OCI-LY7 (cell line): Measurements from ENCODE around the gene CLP1. TPM values are rescaled to one million over a fixed set of nuclear protein-coding genes. Genes with fewer than 3 reads are reported as not detected.

Experiments
- BruUV-seq: library from RNA; stranded (reverse); fragments of 400-500 nt; replicated peaks from 2 replicates; lab custom pipeline; 2021; lab: Mats Ljungman, UMichigan
- CTCF ChIA-PET: fragments of 300-600 bp; sonication (Branson Sonifier 250); formaldehyde crosslinking; loops from one replicate; lab custom pipeline; 2022; ENCODE audit warnings: antibody characterized with exemption; ENCODE audit not compliant: unreplicated experiment; lab: Charles Lee
- POLR2A ChIA-PET: fragments of 300-600 bp; sonication (Branson Sonifier 250); formaldehyde crosslinking; loops from one replicate; lab custom pipeline; 2022; ENCODE audit warnings: antibody characterized with exemption; lab: Charles Lee
- DNase-seq: peaks from one replicate; pipeline ENCODE4 v3.0.0-alpha.2; 2015; ENCODE audit warnings: low spot score
- H2AFZ ChIP-seq: fragments of 200-600 bp; sonication (generic), shearing (Covaris generic); 2 replicates; pipeline ENCODE4 v1.6.1; 2014; ENCODE audit warnings: mild to moderate bottlenecking, antibody characterized with exemption, low read length, moderate library complexity
- H3K27ac ChIP-seq: fragments of 200-600 bp; sonication (generic); 2 replicates; pipeline ENCODE4 v1.5.1; 2014; ENCODE audit warnings: mixed run types, low read depth, mild to moderate bottlenecking, moderate library complexity, low read length, inconsistent platforms; ENCODE audit not compliant: poor library complexity, severe bottlenecking
- H3K36me3 ChIP-seq: fragments of 200-600 bp; sonication (generic); 2 replicates; pipeline ENCODE4 v1.6.1; 2014; ENCODE audit warnings: mild to moderate bottlenecking, antibody characterized with exemption, low read length, moderate library complexity, mixed read lengths; ENCODE audit not compliant: insufficient read depth
- H3K4me1 ChIP-seq: fragments of 200-600 bp; sonication (generic); 2 replicates; pipeline ENCODE4 v1.5.1; 2014; ENCODE audit warnings: mild to moderate bottlenecking, low read length; ENCODE audit not compliant: insufficient read depth, poor library complexity, severe bottlenecking
- H3K4me2 ChIP-seq: fragments of 200-600 bp; sonication (generic); 2 replicates; pipeline ENCODE4 v1.6.1; 2014; ENCODE audit warnings: mild to moderate bottlenecking, low read length
- H3K4me3 ChIP-seq: fragments of 200-600 bp; sonication (generic); 2 replicates; pipeline ENCODE4 v1.5.1; 2014; ENCODE audit warnings: mild to moderate bottlenecking, low read depth, low read length; ENCODE audit not compliant: poor library complexity, severe bottlenecking
- H3K79me2 ChIP-seq: fragments of 200-600 bp; sonication (generic); 2 replicates; pipeline ENCODE4 v1.6.1; 2016; ENCODE audit warnings: low read depth, mild to moderate bottlenecking, low read length, moderate library complexity, mixed read lengths; ENCODE audit not compliant: insufficient read depth
- H3K9me2 ChIP-seq: fragments of 200-600 bp; sonication (generic); 2 replicates; pipeline ENCODE4 v1.6.1; 2016; ENCODE audit warnings: mild to moderate bottlenecking, low read length, mixed read lengths; ENCODE audit not compliant: insufficient read depth
- H3K9me3 ChIP-seq: fragments of 200-600 bp; sonication (generic); 2 replicates; pipeline ENCODE4 v1.6.1; 2014; ENCODE audit warnings: mild to moderate bottlenecking, mixed run types, low read length, mixed read lengths
- H4K20me1 ChIP-seq: fragments of 200-600 bp; sonication (generic); 2 replicates; pipeline ENCODE4 v1.6.1; 2014; ENCODE audit warnings: mild to moderate bottlenecking, antibody characterized with exemption, low read length, moderate library complexity, mixed read lengths; ENCODE audit not compliant: insufficient read depth
- CTCF ChIP-seq: fragments of 200-600 bp; sonication (generic); conservative IDR thresholded peaks from 2 replicates; pipeline ENCODE4 v1.5.1; 2014; ENCODE audit warnings: mild to moderate bottlenecking, antibody characterized with exemption, low read length, moderate library complexity, mixed read lengths
- EZH2phosphoT487 ChIP-seq: fragments of 200-600 bp; sonication (generic); IDR thresholded peaks from 2 replicates; pipeline ENCODE4 v1.6.1; 2018; ENCODE audit warnings: low read depth, borderline replicate concordance, mild to moderate bottlenecking, mixed run types, antibody characterized with exemption, low read length, moderate library complexity, mixed read lengths
- intact Hi-C: fragments of 100-400 bp; cut with micrococcal nuclease; formaldehyde crosslinking; loops from one replicate; pipeline ENCODE4 v1.10.0; 2022; ENCODE audit not compliant: unreplicated experiment
- total RNA-seq, 2 experiments: library from RNA; depleted of rRNA in 1 of 2; stranded (reverse); fragments of >200 nt in 1 of 2; shearing (Covaris generic) in 1 of 2; gene quantifications; 2 replicates each; pipeline ENCODE4 v1.2.3, GENCODE V29; 2014 to 2022

CLP1 gene
- total RNA-seq, 2 experiments from 2014 or later = 18.5 to 20.8 TPM

- no peaks in the 10 kb centered on the region for H4K20me1 ChIP-seq
- H3K9me2 ChIP-seq = no peaks in the 10 kb centered on the region
- H3K27ac ChIP-seq = no peak overlapping the region
- no peaks in the 10 kb centered on the region for H3K36me3 ChIP-seq
- CTCF ChIA-PET = interaction anchor here (0.5 to 2.4 kb wide), 10 partner anchors 21 to 316 kb away, joined by 3 to 19 read pairs (median 6); partner anchors contain the start of genes TNKS1BP1, UBE2L6 and ZDHHC5
- H3K79me2 ChIP-seq = no peaks in the 10 kb centered on the region
- no peaks in the 10 kb centered on the region for H3K9me3 ChIP-seq
- peak overlapping the region; percentile 56 for H3K4me2 ChIP-seq
- peaks cover 36% of the 10 kb centered on the region for H3K4me1 ChIP-seq
- H3K4me3 ChIP-seq = no peak overlapping the region
- peak; percentile 69 for DNase-seq
- POLR2A ChIA-PET = interaction anchor here (0.6 to 2.6 kb wide), 7 partner anchors 11 to 466 kb away, joined by 4 to 12 read pairs (median 6); partner anchors contain the start of gene UBE2L6
- intact Hi-C loops = loop anchor here (1.0 to 5.0 kb wide), 5 partner anchors 73 to 296 kb away; partner anchors contain the start of gene TIMM10
- peak overlapping the region; percentile 65 for H2AFZ ChIP-seq
- TF ChIP-seq EZH2phosphoT487 (no peak), CTCF (peak; percentile 80)
- no TSS peak for BruUV-seq
Observed at GRCh38 chr11:57641011-57641807, 16.4 kb upstream of the CLP1 start.

GRCh38 chr11:57643802-57644201 is 13.8 kb upstream of the CLP1 start:
- ChIA-PET POLR2A (interaction anchor here (0.6 to 1.4 kb wide), 4 partner anchors 9 to 319 kb away, joined by 3 to 4 read pairs (median 4); partner anchors contain the start of gene TNKS1BP1), CTCF (interaction anchor here (0.7 to 2.0 kb wide), 5 partner anchors 76 to 187 kb away, joined by 3 to 10 read pairs (median 4); partner anchors contain the start of genes RTN4RL2 and UBE2L6)
- Histone ChIP-seq H3K4me1 (peaks cover 41% of the 10 kb centered on the region), H2AFZ (no peak overlapping the region), H3K27ac (no peak overlapping the region), H3K79me2 (no peaks in the 10 kb centered on the region), H3K4me3 (no peak overlapping the region), H3K4me2 (no peak overlapping the region), H3K9me2 (no peaks in the 10 kb centered on the region), H3K9me3 (no peaks in the 10 kb centered on the region), H4K20me1 (no peaks in the 10 kb centered on the region), H3K36me3 (no peaks in the 10 kb centered on the region)
- no peak for TF ChIP-seq CTCF
- intact Hi-C loops = loop anchor here (1.0 to 5.0 kb wide), 2 partner anchors 151 to 158 kb away; no protein-coding TSS in a partner anchor
- BruUV-seq = no TSS peak
- no peak for DNase-seq
